NCI-H2081 treated with DMSO at 0.1 percent for 48 hours (cell line): Measurements from ENCODE around the gene DNAJC18.

ENCODE experiments used
- DNase-seq: peaks from one replicate; lab custom pipeline; 2025; lab: John Stamatoyannopoulos, UW

DNAJC18 gene

DNA sequence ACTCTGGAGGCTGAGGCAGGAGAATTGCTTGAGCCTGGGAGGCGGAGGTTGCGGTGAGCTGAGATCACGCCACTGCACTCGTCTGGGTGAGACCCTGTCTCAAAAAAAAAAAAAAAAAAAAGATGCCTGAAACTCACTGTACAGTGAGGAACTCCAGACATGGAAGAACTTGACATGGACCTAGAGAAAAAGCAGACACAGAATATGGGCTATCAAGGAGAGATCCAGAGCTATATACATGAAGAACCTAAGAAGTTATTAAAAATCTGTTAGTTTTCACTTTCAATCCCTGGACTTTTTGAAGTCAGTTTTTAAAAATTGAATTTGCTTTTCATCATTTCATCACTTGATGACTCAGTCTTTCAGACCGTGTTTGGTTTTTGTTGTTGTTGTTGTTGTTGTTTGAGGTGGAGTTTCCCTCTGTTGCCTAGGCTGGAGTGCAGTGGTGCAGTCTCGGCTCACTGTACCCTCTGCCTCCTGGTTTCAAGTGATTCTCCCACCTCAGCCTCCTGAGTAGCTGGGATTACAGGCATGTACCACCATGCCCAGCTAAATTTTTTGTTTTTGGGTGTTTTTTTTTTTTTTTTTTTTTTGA lies 77.4 kb downstream of the DNAJC18 start:
- DNase-seq: no peak

GRCh38 chr5:139360384-139360783 lies 78.9 kb downstream of the DNAJC18 start:
- no peak for DNase-seq
